Loucy (cell line): ENCODE results near the gene HPSE2.

ENCODE experiments used
- H2AFZ ChIP-seq: fragments of 200-600 bp; sonication (generic); 2 replicates; pipeline ENCODE4 v1.6.0; 2016; ENCODE audit warnings: antibody characterized with exemption, mild to moderate bottlenecking, low read length, moderate library complexity
- H3F3A ChIP-seq: fragments of 200-600 bp; 2 replicates; pipeline ENCODE4 v1.6.0; 2016; ENCODE audit warnings: antibody characterized with exemption, low read depth, mild to moderate bottlenecking
- H3K27me3 ChIP-seq: fragments of 200-600 bp; sonication (generic); 2 replicates; pipeline ENCODE4 v1.6.1; 2014; ENCODE audit warnings: low read length, mild to moderate bottlenecking; ENCODE audit not compliant: insufficient read depth, poor library complexity, severe bottlenecking
- H3K36me3 ChIP-seq: fragments of 200-600 bp; sonication (generic); 2 replicates; pipeline ENCODE4 v1.6.1; 2016; ENCODE audit warnings: low read length; ENCODE audit not compliant: insufficient read depth
- H3K4me1 ChIP-seq: fragments of 200-600 bp; sonication (generic); 2 replicates; pipeline ENCODE4 v1.5.1; 2014; ENCODE audit warnings: low read length, mild to moderate bottlenecking; ENCODE audit not compliant: insufficient read depth, poor library complexity, severe bottlenecking
- H3K4me2 ChIP-seq: fragments of 200-600 bp; sonication (generic); 2 replicates; pipeline ENCODE4 v1.6.0; 2014; ENCODE audit warnings: antibody characterized with exemption, low read length, low read depth, mild to moderate bottlenecking; ENCODE audit not compliant: poor library complexity, severe bottlenecking
- H3K4me3 ChIP-seq: fragments of 200-600 bp; sonication (generic); 2 replicates; pipeline ENCODE4 v1.5.1; 2014; ENCODE audit warnings: low read length, mild to moderate bottlenecking, mixed read lengths; ENCODE audit not compliant: poor library complexity, severe bottlenecking
- H3K79me2 ChIP-seq: fragments of 200-600 bp; sonication (generic); 2 replicates; pipeline ENCODE4 v1.6.1; 2014; ENCODE audit warnings: low read length; ENCODE audit not compliant: insufficient read depth
- H3K9ac ChIP-seq: fragments of 200-600 bp; sonication (generic); 2 replicates; pipeline ENCODE4 v1.6.0; 2014; ENCODE audit warnings: mild to moderate bottlenecking, low read depth, low read length, moderate library complexity; ENCODE audit not compliant: poor library complexity, severe bottlenecking
- H3K9me2 ChIP-seq: fragments of 200-600 bp; sonication (generic); replicated peaks from 2 replicates; pipeline ENCODE4 v1.6.1; 2016; ENCODE audit warnings: low read depth, low read length, mixed read lengths
- H3K9me3 ChIP-seq: fragments of 200-600 bp; sonication (generic); 2 replicates; pipeline ENCODE4 v1.6.1; 2014; ENCODE audit warnings: mild to moderate bottlenecking, antibody characterized with exemption, low read length, low read depth; ENCODE audit not compliant: insufficient read depth
- H4K20me1 ChIP-seq: fragments of 200-600 bp; sonication (generic); 2 replicates; pipeline ENCODE4 v1.6.0; 2014; ENCODE audit warnings: antibody characterized with exemption, low read length, mild to moderate bottlenecking; ENCODE audit not compliant: insufficient read depth, poor library complexity, severe bottlenecking
- EZH2phosphoT487 ChIP-seq: fragments of 200-600 bp; IDR thresholded peaks from 2 replicates; pipeline ENCODE4 v1.6.1; 2018; ENCODE audit warnings: antibody characterized with exemption, mild to moderate bottlenecking, moderate library complexity, borderline replicate concordance
- TF ChIP-seq, protein P1 (sequence below): fragments of 200-600 bp; sonication (generic); conservative IDR thresholded peaks from 2 replicates; pipeline ENCODE4 v1.5.1; 2014; ENCODE audit warnings: mild to moderate bottlenecking, antibody characterized with exemption, low read length

Gene HPSE2

DNA sequence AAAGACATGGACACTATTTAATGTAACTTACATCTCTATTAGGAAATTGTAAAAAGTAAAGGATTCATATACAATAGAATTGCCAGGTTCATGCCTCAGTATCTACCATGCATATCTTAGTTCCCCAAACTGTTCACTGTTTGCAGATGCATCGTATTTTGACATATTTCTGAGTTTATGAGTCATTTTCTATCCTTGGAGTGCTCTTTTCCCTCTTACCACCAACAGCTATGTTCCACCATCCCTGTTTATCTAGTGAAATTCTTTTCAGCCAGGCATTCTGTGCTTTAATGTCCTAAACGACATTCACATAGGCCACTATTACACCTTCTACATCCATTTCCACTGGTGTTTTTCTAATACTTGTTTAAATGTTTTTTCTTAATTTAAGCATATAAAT, 649.6 kb downstream of the HPSE2 start:
- no peak for TF ChIP-seq EZH2phosphoT487
- TF ChIP-seq, protein P1, sequence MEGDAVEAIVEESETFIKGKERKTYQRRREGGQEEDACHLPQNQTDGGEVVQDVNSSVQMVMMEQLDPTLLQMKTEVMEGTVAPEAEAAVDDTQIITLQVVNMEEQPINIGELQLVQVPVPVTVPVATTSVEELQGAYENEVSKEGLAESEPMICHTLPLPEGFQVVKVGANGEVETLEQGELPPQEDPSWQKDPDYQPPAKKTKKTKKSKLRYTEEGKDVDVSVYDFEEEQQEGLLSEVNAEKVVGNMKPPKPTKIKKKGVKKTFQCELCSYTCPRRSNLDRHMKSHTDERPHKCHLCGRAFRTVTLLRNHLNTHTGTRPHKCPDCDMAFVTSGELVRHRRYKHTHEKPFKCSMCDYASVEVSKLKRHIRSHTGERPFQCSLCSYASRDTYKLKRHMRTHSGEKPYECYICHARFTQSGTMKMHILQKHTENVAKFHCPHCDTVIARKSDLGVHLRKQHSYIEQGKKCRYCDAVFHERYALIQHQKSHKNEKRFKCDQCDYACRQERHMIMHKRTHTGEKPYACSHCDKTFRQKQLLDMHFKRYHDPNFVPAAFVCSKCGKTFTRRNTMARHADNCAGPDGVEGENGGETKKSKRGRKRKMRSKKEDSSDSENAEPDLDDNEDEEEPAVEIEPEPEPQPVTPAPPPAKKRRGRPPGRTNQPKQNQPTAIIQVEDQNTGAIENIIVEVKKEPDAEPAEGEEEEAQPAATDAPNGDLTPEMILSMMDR, result no peak
- Histone ChIP-seq H3K9me3 (no peaks in the 10 kb centered on the region), H3K79me2 (no peaks in the 10 kb centered on the region), H3K4me1 (no peaks in the 10 kb centered on the region), H3K4me3 (no peak overlapping the region), H4K20me1 (no peaks in the 10 kb centered on the region), H3F3A (no peaks in the 10 kb centered on the region), H3K9me2 (no peaks in the 10 kb centered on the region), H3K27me3 (no peaks in the 10 kb centered on the region), H3K36me3 (no peaks in the 10 kb centered on the region), H3K4me2 (no peak overlapping the region), H2AFZ (no peak overlapping the region), H3K9ac (no peak overlapping the region)

DNA sequence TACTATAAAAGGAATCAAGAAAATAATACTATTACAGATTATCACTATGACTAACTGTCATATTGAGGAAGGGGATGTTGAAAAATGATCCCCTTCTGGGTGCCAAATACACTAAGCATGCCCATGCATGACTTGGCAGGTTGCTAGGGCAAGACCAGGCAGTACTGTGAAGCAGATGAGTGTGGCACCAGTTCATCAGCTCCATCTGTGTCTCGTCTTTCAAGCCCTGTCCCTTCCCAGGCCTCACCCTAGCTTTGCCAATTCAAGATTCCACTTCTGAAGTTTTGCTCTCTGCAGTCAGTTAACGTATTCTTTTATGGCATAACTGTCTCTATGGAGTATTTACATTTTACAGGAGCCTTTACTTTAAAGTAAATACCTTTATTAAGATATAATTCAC, 653.3 kb downstream of the HPSE2 start:
- no peak overlapping the region for H3K4me3 ChIP-seq
- no peaks in the 10 kb centered on the region for H3K9me3 ChIP-seq
- no peak overlapping the region for H3K9ac ChIP-seq
- TF ChIP-seq, protein P1, result no peak
- no peak for TF ChIP-seq EZH2phosphoT487
- H3K9me2 ChIP-seq, result no peaks in the 10 kb centered on the region
- no peaks in the 10 kb centered on the region for H4K20me1 ChIP-seq
- H2AFZ ChIP-seq, result no peak overlapping the region
- H3K79me2 ChIP-seq, result no peaks in the 10 kb centered on the region
- H3K4me1 ChIP-seq, result no peaks in the 10 kb centered on the region
- H3F3A ChIP-seq, result no peaks in the 10 kb centered on the region
- no peak overlapping the region for H3K4me2 ChIP-seq
- H3K36me3 ChIP-seq, result no peaks in the 10 kb centered on the region
- no peaks in the 10 kb centered on the region for H3K27me3 ChIP-seq

DNA sequence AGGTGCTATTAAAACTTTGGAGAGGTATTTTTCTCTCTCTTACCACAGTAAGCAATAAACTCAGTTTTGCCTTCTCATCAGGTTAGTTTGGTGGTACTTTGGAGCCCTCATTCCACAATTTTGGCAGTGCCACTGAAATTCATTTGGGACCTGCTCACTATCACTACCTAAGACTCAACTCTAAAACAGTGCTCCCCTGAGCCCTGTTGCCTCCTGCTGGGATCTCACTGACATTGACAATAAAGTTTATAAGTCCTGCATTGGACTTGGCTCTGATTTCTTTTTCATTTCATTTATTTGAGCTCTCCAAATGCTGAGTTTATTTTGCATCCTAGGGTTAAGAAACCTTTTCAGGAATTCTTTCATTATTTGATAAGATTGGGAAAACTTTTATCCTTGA, 658.1 kb downstream of the HPSE2 start:
- H3F3A ChIP-seq, result no peaks in the 10 kb centered on the region
- H2AFZ ChIP-seq, result no peak overlapping the region
- no peaks in the 10 kb centered on the region for H3K9me2 ChIP-seq
- no peaks in the 10 kb centered on the region for H4K20me1 ChIP-seq
- TF ChIP-seq, protein P1, result 0 out of 2 replicates have a peak, but pooled peaks have one; percentile 23
- no peak for TF ChIP-seq EZH2phosphoT487
- no peak overlapping the region for H3K9ac ChIP-seq
- H3K27me3 ChIP-seq, result no peaks in the 10 kb centered on the region
- no peaks in the 10 kb centered on the region for H3K36me3 ChIP-seq
- H3K9me3 ChIP-seq, result no peaks in the 10 kb centered on the region
- H3K4me3 ChIP-seq, result no peak overlapping the region
- H3K79me2 ChIP-seq, result no peaks in the 10 kb centered on the region
- peaks cover 4% of the 10 kb centered on the region for H3K4me1 ChIP-seq
- no peak overlapping the region for H3K4me2 ChIP-seq
